ENCODE measurements around the gene ALDH3B1. TPM values are rescaled to one million over a fixed set of nuclear protein-coding genes. Genes with fewer than 3 reads are reported as not detected.
A peak's percentile ranks its signal among the peaks of the same experiment; 100 is the strongest.

ALDH3B1 gene
- total RNA-seq, 1 experiment from 2014 or later, result 28.1 TPM

- Histone ChIP-seq H3F3A (ENCODE audit: low read length, unreplicated experiment) (no peaks in the 10 kb centered on the region), H3K36me3 (ENCODE audit: low read depth, low read length) (peaks cover 7% of the 10 kb centered on the region; the same call in 1 of the 2 replicates), H2AFZ (ENCODE audit: low read length) (peak overlapping the region; percentile 74), H3K4me3 (ENCODE audit: low read length) (peak overlapping the region; percentile 78), H3K79me2 (ENCODE audit: low read length) (peaks cover 36% of the 10 kb centered on the region), H3K27ac (ENCODE audit: low read length) (peak overlapping the region; percentile 56), H3K9me3 (ENCODE audit: low read length) (no peaks in the 10 kb centered on the region), H3K27me3 (ENCODE audit: low read length) (no peaks in the 10 kb centered on the region), H3K4me1 (ENCODE audit: insufficient read depth, low read length) (peaks cover 26% of the 10 kb centered on the region), H3K4me2 (ENCODE audit: low read length) (peak overlapping the region; percentile 96), H3K9me2 (replicated peaks; ENCODE audit: low read length) (no peaks in the 10 kb centered on the region), H4K20me1 (ENCODE audit: low read length) (no peaks in the 10 kb centered on the region), H3K9ac (ENCODE audit: low read length) (peak overlapping the region; percentile 84)
- no TSS peak for BruUV-seq (replicated peaks)
- ChIA-PET POLR2A (ENCODE audit: unreplicated experiment) (interaction anchor here (0.5 kb wide), 1 partner anchor 301 kb away, joined by 6 read pairs; no protein-coding TSS in a partner anchor), CTCF (no interaction called here)
- ATAC-seq (no peak), DNase-seq (no peak)
- intact Hi-C loops (cut with micrococcal nuclease), result loop anchor here (5.0 kb wide), 1 partner anchor 83 kb away; the partner anchor contains the start of gene CHKA
- TF ChIP-seq EZH2 (IDR thresholded peaks at IDR 0.05; ENCODE audit: low read length, unreplicated experiment), result no peak
- TF ChIP-seq CTCF (conservative IDR thresholded peaks at IDR 0.05; ENCODE audit: low read depth, low read length), result no peak
- no peak for TF ChIP-seq EZH2phosphoT487 (IDR thresholded peaks at IDR 0.05; ENCODE audit: borderline replicate concordance, low read length)
These were observed 29.5 kb downstream of the ALDH3B1 start for GRCh38 chr11:68039526-68040086.

- Histone ChIP-seq H3K9ac (ENCODE audit: low read length) (peak overlapping the region; percentile 84), H3K9me2 (replicated peaks; ENCODE audit: low read length) (no peaks in the 10 kb centered on the region), H3K4me1 (ENCODE audit: insufficient read depth, low read length) (peaks cover 26% of the 10 kb centered on the region), H3F3A (ENCODE audit: low read length, unreplicated experiment) (no peaks in the 10 kb centered on the region), H3K27ac (ENCODE audit: low read length) (peak overlapping the region; percentile 56), H4K20me1 (ENCODE audit: low read length) (no peaks in the 10 kb centered on the region), H3K27me3 (ENCODE audit: low read length) (no peaks in the 10 kb centered on the region), H2AFZ (ENCODE audit: low read length) (peak overlapping the region; percentile 66), H3K9me3 (ENCODE audit: low read length) (no peaks in the 10 kb centered on the region), H3K79me2 (ENCODE audit: low read length) (peaks cover 36% of the 10 kb centered on the region), H3K36me3 (ENCODE audit: low read depth, low read length) (peaks cover 10% of the 10 kb centered on the region; the same call in 1 of the 2 replicates), H3K4me2 (ENCODE audit: low read length) (peak overlapping the region; percentile 96), H3K4me3 (ENCODE audit: low read length) (peak overlapping the region; percentile 78)
- DNase-seq (peak; percentile 73), ATAC-seq (peak; percentile 55)
- ChIA-PET POLR2A (ENCODE audit: unreplicated experiment) (interaction anchor here (0.5 to 0.6 kb wide), 2 partner anchors 26 to 300 kb away, joined by 3 to 6 read pairs; no protein-coding TSS in a partner anchor), CTCF (no interaction called here)
- TF ChIP-seq EZH2phosphoT487 (IDR thresholded peaks at IDR 0.05; ENCODE audit: borderline replicate concordance, low read length) (no peak), EZH2 (IDR thresholded peaks at IDR 0.05; ENCODE audit: low read length, unreplicated experiment) (no peak), CTCF (conservative IDR thresholded peaks at IDR 0.05; ENCODE audit: low read depth, low read length) (no peak)
- BruUV-seq (replicated peaks), result TSS peak; percentile 10
- intact Hi-C loops (cut with micrococcal nuclease), result no loop called here
These were observed 30.2 kb downstream of the ALDH3B1 start for GRCh38 chr11:68040101-68040956.

Data from PC-3 (cell line).